GM12878 (cell line): ENCODE results near the gene CCDC91. TPM values are rescaled to one million over a fixed set of nuclear protein-coding genes. Genes with fewer than 3 reads are reported as not detected.
"Not testable (repeated sequence)": the region's sequence is repeated elsewhere in the genome, so short reads cannot be mapped to it uniquely, and the experiment has no call there.

Source experiments
- ATAC-seq: fragments of 200-7000 bp; cut with Tn5 transposase; 3 replicates; pipeline ENCODE4 v1.9.1; 2020; ENCODE audit warnings: mild to moderate bottlenecking, moderate library complexity
- BruUV-seq: library from RNA; stranded (reverse); fragments of 400-500 nt; replicated peaks from 2 replicates; lab custom pipeline; 2021; lab: Mats Ljungman, UMichigan
- CTCF ChIA-PET: fragments of 300-600 bp; sonication (Branson Sonifier 250); formaldehyde crosslinking; extraction: SDS; loops from one replicate; lab custom pipeline; 2021; ENCODE audit warnings: inconsistent platforms; lab: Yijun Ruan, JAX
- POLR2A ChIA-PET: fragments of 350-600 bp; formaldehyde crosslinking; extraction: SDS; loops from one replicate; lab custom pipeline; 2021; ENCODE audit warnings: inconsistent platforms; lab: Charles Lee
- RAD21 ChIA-PET: fragments of 300-600 bp; sonication (Branson Sonifier 250); formaldehyde crosslinking; loops from one replicate; lab custom pipeline; 2023; ENCODE audit warnings: antibody characterized with exemption; ENCODE audit not compliant: unreplicated experiment; lab: Charles Lee
- SMC1A ChIA-PET: fragments of 300-600 bp; sonication (Branson Sonifier 250); formaldehyde crosslinking; loops from one replicate; lab custom pipeline; 2023; ENCODE audit not compliant: unreplicated experiment, uncharacterized antibody; lab: Charles Lee
- DNase-seq: peaks from one replicate; pipeline ENCODE4 v3.0.0-alpha.2; 2011; ENCODE audit warnings: low read depth, low spot score
- FAIRE-seq: peaks from 3 replicates; lab custom pipeline; 2011; peaks lifted over from hg19 to GRCh38; lab: Jason Lieb, UNC
- H2AFZ ChIP-seq: 2 replicates; pipeline ENCODE4 v1.6.0; 2011; ENCODE audit warnings: low read depth, low read length, control low read depth; ENCODE audit not compliant: control insufficient read depth
- H3K27ac ChIP-seq: 2 replicates; pipeline ENCODE4 v1.5.1; 2011; ENCODE audit warnings: control low read depth; ENCODE audit not compliant: control insufficient read depth, insufficient read depth
- H3K27me3 ChIP-seq, 2 experiments: replicated peaks in 1 of 2; 2 replicates each; pipeline versions ENCODE4 v1.6.0 to v1.6.1; 2011; ENCODE audit warnings: low read length in 1 of 2; ENCODE audit not compliant: control insufficient read depth in 2 of 2, insufficient read depth in 2 of 2
- H3K36me3 ChIP-seq, 2 experiments: 2 replicates each; pipeline ENCODE4 v1.5.1; 2011; ENCODE audit warnings: low read length in 1 of 2; ENCODE audit not compliant: control insufficient read depth in 2 of 2, insufficient read depth in 2 of 2
- H3K4me1 ChIP-seq: 2 replicates; pipeline ENCODE4 v1.6.1; 2011; ENCODE audit warnings: mild to moderate bottlenecking, low read length, moderate library complexity, mixed read lengths; ENCODE audit not compliant: control insufficient read depth, insufficient read depth
- H3K4me2 ChIP-seq: 2 replicates; pipeline ENCODE4 v1.6.0; 2011; ENCODE audit warnings: control low read depth; ENCODE audit not compliant: control insufficient read depth, insufficient read depth
- H3K4me3 ChIP-seq: fragments of 200-600 bp; sonication (generic); 2 replicates; pipeline ENCODE4 v1.5.1; 2016
- H3K79me2 ChIP-seq: 2 replicates; pipeline ENCODE4 v1.6.0; 2011; ENCODE audit warnings: low read length; ENCODE audit not compliant: control insufficient read depth, insufficient read depth
- H3K9ac ChIP-seq: 2 replicates; pipeline ENCODE4 v1.8.0; 2011; ENCODE audit warnings: low read length, control low read depth, mixed read lengths; ENCODE audit not compliant: control insufficient read depth, insufficient read depth
- H3K9me3 ChIP-seq: replicated peaks from 3 replicates; pipeline ENCODE4 v1.5.1; 2011; ENCODE audit warnings: mild to moderate bottlenecking, low read length; ENCODE audit not compliant: control insufficient read depth, insufficient read depth
- H4K20me1 ChIP-seq: 2 replicates; pipeline ENCODE4 v1.6.0; 2011; ENCODE audit not compliant: control insufficient read depth, insufficient read depth
- BACH1 ChIP-seq: fragments of 450-650 bp; IDR thresholded peaks from 2 replicates; pipeline ENCODE4 v1.6.1; 2017; ENCODE audit warnings: mild to moderate bottlenecking, borderline replicate concordance
- CREB1 ChIP-seq: IDR thresholded peaks from 2 replicates; pipeline ENCODE4 v1.6.1; 2012; ENCODE audit warnings: low read depth, mild to moderate bottlenecking, inconsistent platforms
- HCFC1 ChIP-seq: fragments of 150-350 bp; IDR thresholded peaks from 2 replicates; pipeline ENCODE4 v1.6.1; 2014; ENCODE audit warnings: low read length
- IKZF1 ChIP-seq: fragments of 450-650 bp; conservative IDR thresholded peaks from 2 replicates; pipeline ENCODE4 v1.6.1; 2017; ENCODE audit warnings: antibody characterized with exemption, mild to moderate bottlenecking
- JUND ChIP-seq: IDR thresholded peaks from 2 replicates; pipeline ENCODE4 v1.6.1; 2012; ENCODE audit warnings: low read depth, mild to moderate bottlenecking, low read length, improper control_type of control experiment, moderate library complexity
- KDM1A ChIP-seq: fragments of 200-600 bp; sonication (generic); IDR thresholded peaks from 2 replicates; pipeline ENCODE4 v1.6.1; 2016; ENCODE audit warnings: borderline replicate concordance
- MEF2A ChIP-seq: IDR thresholded peaks from 2 replicates; pipeline ENCODE4 v1.6.1; 2011; ENCODE audit warnings: low read depth, mild to moderate bottlenecking, low read length, moderate library complexity; ENCODE audit not compliant: insufficient read depth
- NR2F1 ChIP-seq: fragments of 450-650 bp; conservative IDR thresholded peaks from 2 replicates; pipeline ENCODE4 v1.6.1; 2017; ENCODE audit warnings: mild to moderate bottlenecking
- RAD21 ChIP-seq: IDR thresholded peaks from 2 replicates; pipeline ENCODE4 v1.6.1; 2011; ENCODE audit warnings: mild to moderate bottlenecking, low read depth, low read length, moderate library complexity; ENCODE audit not compliant: insufficient read depth
- STAT3 ChIP-seq: IDR thresholded peaks from 2 replicates; pipeline ENCODE4 v1.6.1; 2011; ENCODE audit warnings: low read depth, low read length, improper control_type of control experiment
- WRNIP1 ChIP-seq: IDR thresholded peaks from 2 replicates; pipeline ENCODE4 v1.6.1; 2011; ENCODE audit warnings: low read depth, low read length, improper control_type of control experiment, borderline replicate concordance
- WGBS: methylation state at CpG from one replicate; pipeline ENCODE4 v1.1.6; 2016; ENCODE audit warnings: low lambda C conversion rate; ENCODE audit not compliant: insufficient replicate concordance, insufficient coverage; ENCODE audit errors: missing lambda C conversion rate; 5-methylcytosine and 5-hydroxymethylcytosine counted together
- in situ Hi-C: fragments of 300-500 bp; cut with MboI; formaldehyde crosslinking; loops from 9 replicates; pipeline ENCODE4 v1.14.3; 2018; ENCODE audit warnings: mixed read lengths
- intact Hi-C: fragments of 100-400 bp; cut with micrococcal nuclease; formaldehyde crosslinking; loops from one replicate; pipeline ENCODE4 v1.14.2; 2022; ENCODE audit not compliant: unreplicated experiment
- polyA plus RNA-seq, 11 experiments: library from polyadenylated mRNA; depleted of rRNA in 4 of 11; unstranded in 6 of 11; stranded (reverse) in 5 of 11; fragments of >200 nt; fragmentation: Nextera tagmentation in 4 of 11; fragmentation: Illumina TruSeq in 1 of 11; extraction: Ambion mirVana in 4 of 11; extraction: Trizol in 1 of 11; gene quantifications; 1 replicate in 1 of 11; 2 replicates in 10 of 11; pipeline versions ENCODE4 v1.2.1 to v1.2.3, GENCODE V29; 2011 to 2016; ENCODE audit warnings: inconsistent platforms in 2 of 11, missing spikeins in 2 of 11, low read depth in 1 of 11
- total RNA-seq, 4 experiments: library from RNA; depleted of rRNA in 3 of 4; stranded (reverse); fragments of >200 nt in 3 of 4; fragmentation: Illumina TruSeq in 1 of 4; extraction: Trizol in 1 of 4; gene quantifications; 2 replicates each; pipeline versions ENCODE4 v1.2.1 to v1.2.3, GENCODE V29; 2013 to 2021
- TF ChIP-seq, protein P1 (sequence below): IDR thresholded peaks from 2 replicates; pipeline ENCODE4 v1.6.1; 2012; ENCODE audit warnings: low read length, inconsistent platforms
- TF ChIP-seq, protein P2 (sequence below): IDR thresholded peaks from 2 replicates; pipeline ENCODE4 v1.6.1; 2012; ENCODE audit warnings: mild to moderate bottlenecking, low read depth, low read length

CCDC91 gene
- total and polyA plus RNA-seq, 10 of the 15 experiments (the other 5 are each of a cell fraction or from before 2014, with no cell fraction given), result 6.1 to 24.9 (median 16.5) TPM

DNA sequence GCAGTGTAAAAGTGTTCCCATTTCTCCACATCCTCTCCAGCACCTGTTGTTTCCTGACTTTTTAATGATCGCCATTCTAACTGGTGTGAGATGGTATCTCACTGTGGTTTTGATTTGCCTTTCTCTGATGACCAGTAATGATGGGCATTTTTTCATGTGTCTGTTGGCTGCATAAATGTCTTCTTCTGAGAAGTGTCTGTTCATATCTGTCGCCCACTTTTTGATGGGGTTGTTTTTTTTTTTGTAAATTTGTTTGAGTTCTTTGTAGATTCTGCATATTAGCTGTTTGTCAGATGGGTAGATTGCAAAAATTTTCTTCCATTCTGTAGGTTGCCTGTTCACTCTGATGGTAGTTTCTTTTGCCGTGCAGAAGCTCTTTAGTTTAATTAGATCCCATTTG lies 140.0 kb downstream of the CCDC91 start:
- intact Hi-C loops, result not testable (repeated sequence)

DNA sequence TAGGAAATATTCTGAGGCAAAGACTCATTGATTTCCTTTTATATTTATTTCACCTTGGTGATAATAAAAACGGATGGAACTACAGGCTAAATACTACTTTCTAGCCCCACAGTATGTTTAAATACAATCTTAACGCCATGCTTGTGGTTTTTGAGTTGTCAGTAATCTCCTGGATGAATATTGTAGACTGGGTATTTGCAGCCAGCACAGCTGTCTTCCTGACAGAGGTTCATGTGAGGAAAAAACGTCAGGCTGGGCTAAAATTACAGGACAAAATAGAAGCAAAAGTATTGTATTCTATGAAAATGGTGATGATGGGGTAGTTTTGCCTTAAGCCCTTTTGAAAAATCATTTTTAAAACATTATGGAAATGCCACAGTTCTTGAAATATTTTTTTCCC lies 140.9 kb downstream of the CCDC91 start:
- FAIRE-seq (no peak), ATAC-seq (no peak), DNase-seq (no peak)
- no peak overlapping the region for H3K9ac ChIP-seq
- ChIA-PET RAD21 (no interaction called here), CTCF (interaction anchor here (1.2 kb wide), 1 partner anchor 27 kb away, joined by 3 read pairs; no protein-coding TSS in a partner anchor), POLR2A (no interaction called here), SMC1A (no interaction called here)
- no peak overlapping the region for H3K27ac ChIP-seq
- 64% methylated on average over 3 of the region's 3 CpGs for WGBS
- no peaks in the 10 kb centered on the region for H4K20me1 ChIP-seq
- no peaks in the 10 kb centered on the region for H3K79me2 ChIP-seq
- no peak overlapping the region for H3K4me3 ChIP-seq
- in situ Hi-C loops (no loop called here), intact Hi-C loops (no loop called here)
- no peak overlapping the region for H3K4me2 ChIP-seq
- no peaks in the 10 kb centered on the region for H3K27me3 ChIP-seq
- H3K36me3 ChIP-seq, result no peaks in the 10 kb centered on the region
- no peak overlapping the region for H2AFZ ChIP-seq
- no peak for TF ChIP-seq JUND
- TF ChIP-seq WRNIP1, result no peak
- no peak for TF ChIP-seq IKZF1
- TF ChIP-seq, protein P1, sequence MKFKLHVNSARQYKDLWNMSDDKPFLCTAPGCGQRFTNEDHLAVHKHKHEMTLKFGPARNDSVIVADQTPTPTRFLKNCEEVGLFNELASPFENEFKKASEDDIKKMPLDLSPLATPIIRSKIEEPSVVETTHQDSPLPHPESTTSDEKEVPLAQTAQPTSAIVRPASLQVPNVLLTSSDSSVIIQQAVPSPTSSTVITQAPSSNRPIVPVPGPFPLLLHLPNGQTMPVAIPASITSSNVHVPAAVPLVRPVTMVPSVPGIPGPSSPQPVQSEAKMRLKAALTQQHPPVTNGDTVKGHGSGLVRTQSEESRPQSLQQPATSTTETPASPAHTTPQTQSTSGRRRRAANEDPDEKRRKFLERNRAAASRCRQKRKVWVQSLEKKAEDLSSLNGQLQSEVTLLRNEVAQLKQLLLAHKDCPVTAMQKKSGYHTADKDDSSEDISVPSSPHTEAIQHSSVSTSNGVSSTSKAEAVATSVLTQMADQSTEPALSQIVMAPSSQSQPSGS, result no peak
- no peak for TF ChIP-seq STAT3
- no peak for TF ChIP-seq NR2F1
- TF ChIP-seq RAD21, result no peak
- no peak for TF ChIP-seq HCFC1
- TF ChIP-seq, protein P2, sequence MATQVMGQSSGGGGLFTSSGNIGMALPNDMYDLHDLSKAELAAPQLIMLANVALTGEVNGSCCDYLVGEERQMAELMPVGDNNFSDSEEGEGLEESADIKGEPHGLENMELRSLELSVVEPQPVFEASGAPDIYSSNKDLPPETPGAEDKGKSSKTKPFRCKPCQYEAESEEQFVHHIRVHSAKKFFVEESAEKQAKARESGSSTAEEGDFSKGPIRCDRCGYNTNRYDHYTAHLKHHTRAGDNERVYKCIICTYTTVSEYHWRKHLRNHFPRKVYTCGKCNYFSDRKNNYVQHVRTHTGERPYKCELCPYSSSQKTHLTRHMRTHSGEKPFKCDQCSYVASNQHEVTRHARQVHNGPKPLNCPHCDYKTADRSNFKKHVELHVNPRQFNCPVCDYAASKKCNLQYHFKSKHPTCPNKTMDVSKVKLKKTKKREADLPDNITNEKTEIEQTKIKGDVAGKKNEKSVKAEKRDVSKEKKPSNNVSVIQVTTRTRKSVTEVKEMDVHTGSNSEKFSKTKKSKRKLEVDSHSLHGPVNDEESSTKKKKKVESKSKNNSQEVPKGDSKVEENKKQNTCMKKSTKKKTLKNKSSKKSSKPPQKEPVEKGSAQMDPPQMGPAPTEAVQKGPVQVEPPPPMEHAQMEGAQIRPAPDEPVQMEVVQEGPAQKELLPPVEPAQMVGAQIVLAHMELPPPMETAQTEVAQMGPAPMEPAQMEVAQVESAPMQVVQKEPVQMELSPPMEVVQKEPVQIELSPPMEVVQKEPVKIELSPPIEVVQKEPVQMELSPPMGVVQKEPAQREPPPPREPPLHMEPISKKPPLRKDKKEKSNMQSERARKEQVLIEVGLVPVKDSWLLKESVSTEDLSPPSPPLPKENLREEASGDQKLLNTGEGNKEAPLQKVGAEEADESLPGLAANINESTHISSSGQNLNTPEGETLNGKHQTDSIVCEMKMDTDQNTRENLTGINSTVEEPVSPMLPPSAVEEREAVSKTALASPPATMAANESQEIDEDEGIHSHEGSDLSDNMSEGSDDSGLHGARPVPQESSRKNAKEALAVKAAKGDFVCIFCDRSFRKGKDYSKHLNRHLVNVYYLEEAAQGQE, result no peak
- no peak for TF ChIP-seq KDM1A
- no peak for TF ChIP-seq BACH1
- no peak for TF ChIP-seq MEF2A
- no peak for TF ChIP-seq CREB1
- no peaks in the 10 kb centered on the region for H3K4me1 ChIP-seq
- H3K9me3 ChIP-seq, result no peaks in the 10 kb centered on the region; the same call in 2 of the 3 replicates
- BruUV-seq, result no TSS peak

More for the DNA sequence above, 140.0 kb downstream of the CCDC91 start:
- H3K36me3 ChIP-seq, DNase-seq, H3K4me3 ChIP-seq, H3K9me3 ChIP-seq, H3K79me2 ChIP-seq, H3K27ac ChIP-seq, H3K4me1 ChIP-seq, H2AFZ ChIP-seq, H3K9ac ChIP-seq, BruUV-seq, H4K20me1 ChIP-seq, SMC1A ChIA-PET, FAIRE-seq, RAD21 ChIA-PET, ATAC-seq, POLR2A ChIA-PET, H3K27me3 ChIP-seq, CTCF ChIA-PET, in situ Hi-C loops, H3K4me2 ChIP-seq: not testable (repeated sequence)
- 89% methylated on average over 3 of the region's 3 CpGs for WGBS
